ENCODE measurements around the gene IQCB1. TPM values are rescaled to one million over a fixed set of nuclear protein-coding genes. Genes with fewer than 3 reads are reported as not detected.

IQCB1 gene
- total RNA-seq, 3 donors from 2014 or later (not counting 1 experiment from before 2014, with no cell fraction given), result 42.6 to 44.3 (median 42.6) TPM

Other genes starting within 250 kb of the IQCB1 start
- gene FBXO40, start 241.7 kb downstream of the IQCB1 start, total RNA-seq, result not detected
- 100 to 1,000 TPM; 331 to 356 (median 336) TPM for gene HCLS1, start 174.2 kb downstream of the IQCB1 start, total RNA-seq
- gene GOLGB1, start 85.3 kb downstream of the IQCB1 start, total RNA-seq, result 10 to 100 TPM; 55.4 to 67.2 (median 61.1) TPM
- 1 to 10 TPM; 5.1 to 7.4 (median 5.4) TPM for gene EAF2, start 149 bp upstream of the IQCB1 start, total RNA-seq
- gene SLC15A2, start 59.3 kb upstream of the IQCB1 start, total RNA-seq, result 1 to 10 TPM in 2 of 3 donors, under 1 TPM in 1; 0.78 to 4.4 (median 2.2) TPM
- gene ILDR1, start 187.2 kb upstream of the IQCB1 start, total RNA-seq, result under 1 TPM in 1 of 3 donors, not detected in 2; 0.28 TPM
- 1 to 10 TPM; 2.1 to 6.9 (median 4.7) TPM for gene CD86, start 220.3 kb upstream of the IQCB1 start, total RNA-seq